HG03442 (cell line): Measurements from ENCODE around the gene LLGL2.

Experiments
- ATAC-seq: cut with Tn5 transposase; IDR thresholded peaks from one replicate; pipeline ENCODE4 v1.9.1; 2021; ENCODE audit warnings: mild to moderate bottlenecking, moderate library complexity; ENCODE audit not compliant: unreplicated experiment

The LLGL2 gene

GRCh38 chr17:75505640-75506039, 19.9 kb upstream of the LLGL2 start:
- no peak for ATAC-seq

- ATAC-seq: no peak
Observed at GRCh38 chr17:75506134-75506533, 19.4 kb upstream of the LLGL2 start.

GRCh38 chr17:75506888-75507287, 18.6 kb upstream of the LLGL2 start:
- no peak for ATAC-seq

DNA sequence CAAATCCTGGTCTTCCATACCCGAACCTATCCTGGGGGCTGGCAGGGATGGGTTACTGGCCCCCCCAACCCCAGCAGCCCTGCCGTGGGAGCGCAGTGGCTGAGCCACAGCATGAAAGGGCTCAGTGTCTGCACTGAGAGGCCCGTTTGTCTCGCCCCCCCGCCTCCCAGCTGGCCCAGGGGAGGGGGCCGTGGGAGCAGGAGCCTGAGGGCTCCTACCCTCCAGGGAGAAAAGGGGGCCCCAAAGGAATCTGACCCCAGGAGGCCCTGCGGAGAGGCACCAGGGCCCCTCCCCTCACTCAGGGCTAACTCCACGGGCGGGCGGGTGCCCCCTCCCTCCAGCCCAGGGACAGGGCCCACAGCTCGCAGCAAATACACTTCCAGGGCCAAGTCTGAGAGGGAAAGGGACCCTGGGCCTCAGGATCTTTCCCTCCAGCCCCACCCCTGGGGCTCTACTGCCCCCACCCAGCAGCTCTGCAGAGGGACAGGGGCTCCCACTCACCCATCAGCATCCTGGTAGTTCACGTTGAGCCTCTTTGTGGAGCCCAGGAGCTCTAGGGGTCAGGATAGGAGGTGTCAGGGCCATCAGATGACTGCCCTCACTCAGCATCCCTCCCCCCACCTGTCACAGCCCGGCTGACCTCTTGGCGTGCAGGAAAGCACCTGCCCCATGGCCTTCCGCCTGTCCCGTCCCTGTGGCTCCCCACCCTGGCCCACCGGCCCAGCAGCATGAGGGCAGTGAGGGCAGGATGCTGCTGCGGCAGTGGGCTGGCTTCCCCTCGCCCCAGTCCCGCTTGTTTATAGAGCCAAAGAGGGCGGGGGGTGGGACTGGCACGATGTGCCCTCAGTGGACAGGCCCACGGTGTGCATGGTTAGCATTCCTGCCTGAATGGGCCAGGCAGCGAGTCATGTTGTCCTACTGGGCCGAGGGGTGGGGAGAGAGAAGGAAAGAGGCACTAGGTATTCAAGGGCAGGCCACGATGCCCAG, 17.5 kb upstream of the LLGL2 start:
- no peak for ATAC-seq

GRCh38 chr17:75508931-75509361, 16.6 kb upstream of the LLGL2 start:
- ATAC-seq: no peak

DNA sequence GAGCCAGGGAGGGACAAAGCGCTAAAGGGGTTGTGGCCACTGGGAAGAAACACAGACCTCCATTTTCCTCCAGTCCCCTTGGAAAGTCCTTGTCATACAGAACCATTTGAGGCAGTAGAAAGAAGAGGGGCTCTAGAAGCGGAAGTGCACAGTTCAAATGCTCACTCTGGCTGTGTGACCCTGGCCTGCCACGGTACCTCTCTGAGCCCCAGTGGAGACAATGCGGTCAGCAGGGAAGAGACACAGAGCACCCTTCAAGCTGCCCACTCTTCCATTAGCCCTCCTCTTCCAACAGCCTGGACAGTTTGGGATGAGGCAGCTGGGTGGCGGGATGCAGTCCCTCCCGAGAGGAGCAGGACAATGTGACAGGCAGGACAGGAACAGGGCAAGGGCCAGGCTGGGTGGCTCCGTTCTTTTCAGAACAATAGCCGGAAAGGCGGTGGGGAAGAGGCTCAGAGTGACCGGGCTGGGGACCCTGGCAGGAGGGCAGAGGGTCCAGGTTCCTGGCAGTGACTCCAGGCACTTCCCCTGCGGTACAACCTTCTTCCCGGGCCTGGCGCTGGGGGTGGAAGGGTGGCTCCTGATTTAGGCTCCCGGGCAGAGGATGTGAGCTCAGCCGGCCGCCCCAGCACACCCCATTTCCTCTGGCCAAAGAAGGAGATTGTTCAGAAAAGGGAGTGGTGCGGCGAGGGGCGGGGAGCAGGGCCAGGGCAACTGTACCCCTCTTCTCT, 15.8 kb upstream of the LLGL2 start:
- no peak for ATAC-seq

- ATAC-seq: no peak
Observed at GRCh38 chr17:75511270-75511609, 14.3 kb upstream of the LLGL2 start.

GRCh38 chr17:75511610-75512575, 13.6 kb upstream of the LLGL2 start:
- ATAC-seq: no peak

DNA sequence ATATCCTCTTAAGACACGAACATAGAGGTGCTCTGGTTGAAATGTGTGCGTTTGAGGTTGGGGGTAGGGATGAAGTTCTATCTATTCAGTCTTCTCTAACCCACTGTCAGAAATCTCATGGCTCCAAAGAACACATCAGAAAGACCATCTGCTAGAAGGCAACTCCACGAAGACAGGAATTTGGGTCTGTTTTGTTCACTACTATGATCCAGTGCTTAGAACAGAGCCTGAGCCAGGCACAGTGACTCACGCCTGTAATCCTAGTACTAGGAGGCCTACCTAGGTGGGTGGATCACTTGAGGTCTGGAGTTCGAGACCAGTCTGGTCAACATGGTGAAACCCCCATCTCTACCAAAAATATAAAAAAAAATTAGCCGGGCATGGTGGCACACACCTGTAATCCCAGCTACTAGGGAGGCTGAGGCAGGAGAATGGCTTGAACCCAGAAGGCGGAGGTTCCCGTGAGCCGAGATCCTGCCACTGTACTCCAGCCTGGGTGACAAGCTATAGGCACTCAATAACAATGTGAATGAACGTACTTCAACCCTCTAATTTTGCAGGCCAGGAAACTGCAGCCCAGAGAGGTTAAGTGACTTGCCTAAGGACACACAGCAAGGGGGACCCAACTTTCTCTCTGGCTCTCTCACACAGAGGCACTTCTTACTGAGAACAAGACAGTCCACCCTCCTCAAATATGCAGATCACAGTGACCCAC, 12.4 kb upstream of the LLGL2 start:
- ATAC-seq: no peak

DNA sequence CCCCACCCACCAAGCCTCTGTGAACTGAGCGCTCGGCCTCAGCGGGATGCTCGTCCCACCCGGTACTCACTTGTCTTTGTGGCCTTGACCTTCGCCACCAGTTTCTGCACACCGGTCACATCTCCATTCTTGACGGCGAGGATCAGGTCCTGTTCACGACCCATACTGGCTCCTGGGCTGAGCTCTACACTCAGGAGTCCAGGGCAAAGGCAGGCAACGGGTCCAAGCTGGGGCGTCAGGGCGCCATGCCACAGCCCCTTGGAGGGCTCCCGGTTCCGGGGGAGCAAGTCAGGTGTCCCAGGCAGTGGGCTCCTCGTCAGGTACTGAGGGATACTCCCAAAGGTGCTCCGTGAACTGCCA, 11.9 kb upstream of the LLGL2 start:
- no peak for ATAC-seq

DNA sequence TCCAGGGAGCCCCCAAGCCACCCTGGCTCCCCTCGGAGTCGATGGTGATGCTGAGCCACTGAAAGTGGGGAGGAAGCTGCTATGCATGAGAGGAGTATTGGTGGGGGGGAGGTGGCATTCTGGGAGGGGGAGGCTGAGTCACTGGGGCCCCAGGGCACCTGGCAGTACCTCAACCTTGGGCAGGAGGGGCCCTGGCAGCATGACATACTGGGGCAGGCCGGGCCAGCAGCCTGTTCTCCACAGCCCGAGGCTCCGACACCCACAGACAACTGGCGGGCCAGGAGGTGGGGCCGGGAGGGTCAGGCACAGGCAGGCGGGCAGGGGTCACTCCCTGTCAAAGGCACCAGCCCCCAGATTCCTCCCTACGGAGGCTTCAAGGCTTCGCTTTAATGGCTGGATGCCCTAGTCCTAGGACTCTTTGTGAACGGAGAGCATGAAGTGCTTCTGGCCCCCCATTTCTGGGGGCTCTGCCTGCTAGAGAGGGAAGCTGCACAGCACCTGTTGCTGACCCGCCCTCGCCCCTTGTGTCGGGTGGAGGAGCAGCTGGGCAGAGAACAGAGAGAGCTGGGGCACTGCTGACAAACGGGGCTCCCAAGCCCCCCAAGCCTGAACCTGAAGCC, 11.1 kb upstream of the LLGL2 start:
- no peak for ATAC-seq

DNA sequence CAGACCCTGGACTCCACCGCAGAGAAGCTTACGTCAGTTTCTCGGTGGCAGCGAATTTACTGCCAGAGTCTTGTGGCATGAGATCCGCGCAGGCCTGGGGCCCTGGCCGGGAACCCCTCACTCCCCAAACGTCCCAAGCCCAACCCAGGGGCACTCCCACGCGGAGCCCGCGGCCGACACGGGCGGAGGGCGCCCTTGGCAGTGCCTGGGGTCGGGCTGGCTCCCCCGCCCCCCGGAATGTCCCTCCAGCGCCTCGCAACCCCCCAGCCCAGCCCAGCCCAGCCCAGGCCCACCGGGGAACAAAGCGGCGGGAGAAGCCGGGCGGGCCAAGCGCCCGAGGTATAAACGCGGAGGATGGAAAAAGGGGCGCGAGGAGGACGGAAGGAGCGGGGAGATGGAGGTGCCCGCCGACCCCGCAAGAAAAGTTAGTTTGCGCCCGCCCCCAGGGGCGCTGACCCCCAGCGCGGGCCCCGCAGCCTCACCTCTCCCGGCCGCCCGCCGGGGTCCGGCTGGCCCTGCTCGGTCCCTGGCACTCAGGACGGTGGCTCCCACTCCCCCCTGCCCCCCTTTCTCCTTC, 10.5 kb upstream of the LLGL2 start:
- no peak for ATAC-seq

DNA sequence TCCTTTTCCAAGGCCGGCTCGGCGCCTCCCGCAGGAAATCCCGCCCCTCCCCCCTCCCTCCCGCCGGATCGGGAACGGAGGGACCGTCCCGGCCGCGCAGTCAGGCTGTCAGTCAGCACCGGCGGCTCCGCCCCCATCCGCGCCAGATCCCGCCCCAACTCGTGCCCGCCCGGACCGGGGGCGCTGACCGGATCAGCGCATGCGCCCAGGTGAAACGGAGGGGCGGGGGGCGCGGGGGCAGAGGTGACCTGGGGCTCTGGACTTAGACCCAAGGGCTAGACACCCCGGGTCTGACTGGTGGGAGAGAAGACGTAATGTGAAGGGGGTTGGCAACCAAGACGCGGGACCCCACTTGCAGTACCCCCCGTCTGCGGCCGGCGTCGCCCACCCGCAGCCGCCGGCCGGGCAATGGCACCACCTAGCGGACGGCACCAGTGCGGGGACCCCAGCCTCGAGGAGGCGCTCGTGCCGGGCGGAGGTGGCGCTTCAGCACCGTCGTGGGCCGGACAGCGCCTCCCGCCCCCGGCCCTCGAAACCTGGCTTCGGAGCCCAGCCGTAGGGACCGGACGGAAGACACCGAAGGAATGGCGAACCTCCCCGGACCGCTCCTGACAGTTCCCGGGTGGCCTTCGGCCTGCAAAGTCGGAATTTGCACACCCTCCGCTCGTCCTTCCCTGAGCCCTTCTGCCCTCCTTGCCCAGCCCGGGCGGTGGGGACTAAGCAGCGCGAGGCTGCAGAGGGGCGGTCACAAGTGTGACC, 9.8 kb upstream of the LLGL2 start, which contains the start of gene CASKIN2:
TSS of gene CASKIN2 (minus strand) at position 42 of the 759 bp plus-strand sequence. CDS start 1,733 bp downstream, outside the sequence.
- peak; percentile 37 for ATAC-seq

GRCh38 chr17:75516255-75516618, 9.3 kb upstream of the LLGL2 start, which contains the start of gene TSEN54:
Gene TSEN54, plus strand, starts transcription at chr17:75516528. Its CDS starts 33 bp downstream, at chr17:75516561.
- peak; percentile 72 for ATAC-seq

DNA sequence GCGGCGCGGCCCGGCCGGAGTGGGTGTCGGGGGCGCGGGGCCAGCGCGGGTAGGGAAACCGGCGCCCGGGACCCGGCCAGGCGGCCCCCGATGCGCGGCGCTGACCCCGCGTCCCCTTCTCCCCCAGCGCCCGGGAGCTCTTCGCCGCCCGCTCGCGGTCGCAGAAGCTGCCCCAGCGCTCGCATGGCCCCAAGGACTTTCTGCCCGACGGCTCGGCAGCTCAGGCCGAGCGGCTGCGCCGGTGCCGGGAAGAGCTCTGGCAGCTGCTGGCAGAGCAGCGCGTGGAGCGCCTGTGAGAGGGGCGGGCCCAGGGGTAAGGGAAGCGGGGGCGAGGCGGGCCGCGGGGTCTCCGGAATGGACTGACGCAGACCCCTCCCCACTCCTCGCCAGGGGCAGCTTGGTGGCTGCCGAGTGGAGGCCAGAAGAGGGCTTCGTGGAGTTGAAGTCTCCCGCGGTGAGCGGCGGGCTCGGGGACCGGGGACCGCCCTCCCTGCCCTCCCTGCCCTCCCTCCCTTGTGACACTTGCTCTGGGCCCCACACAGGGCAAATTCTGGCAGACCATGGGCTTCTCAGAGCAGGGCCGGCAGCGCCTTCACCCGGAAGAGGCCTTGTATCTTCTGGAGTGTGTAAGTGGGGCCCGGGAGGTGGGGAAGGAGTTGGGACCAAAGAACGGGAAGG, 8.7 kb upstream of the LLGL2 start:
- peak; percentile 16 for ATAC-seq

DNA sequence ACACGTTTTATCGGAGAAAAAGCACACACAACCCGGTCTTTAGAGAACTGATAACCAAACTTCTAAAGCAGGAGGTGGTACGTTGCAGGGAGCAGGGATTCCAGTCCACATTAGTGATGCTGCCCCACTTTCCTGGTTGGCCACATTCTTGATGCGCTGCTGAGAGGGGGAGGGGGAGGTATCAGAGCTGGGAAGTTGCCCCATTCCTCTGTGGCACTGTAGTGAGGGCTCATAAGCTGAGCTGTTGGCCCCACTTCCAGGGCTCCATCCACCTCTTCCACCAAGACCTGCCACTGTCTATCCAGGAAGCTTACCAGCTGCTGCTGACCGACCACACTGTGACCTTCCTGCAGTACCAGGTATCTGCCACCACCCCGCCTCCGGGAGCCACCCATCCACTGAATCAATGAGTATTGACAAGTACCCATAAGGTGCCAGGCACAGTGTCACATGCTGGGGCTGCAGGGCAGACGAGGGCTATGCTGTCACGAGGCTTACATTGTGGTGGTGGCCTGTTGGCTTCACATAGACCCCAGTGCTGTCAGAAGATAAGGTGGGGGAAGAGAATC, 8.1 kb upstream of the LLGL2 start:
- ATAC-seq: no peak

GRCh38 chr17:75518201-75518600, 7.3 kb upstream of the LLGL2 start:
- no peak for ATAC-seq
